H7 (cell line): ENCODE data around the gene WIPF3. TPM values are rescaled to one million over a fixed set of nuclear protein-coding genes. Genes with fewer than 3 reads are reported as not detected.

Experiments used
- DNase-seq: peaks from one replicate; pipeline ENCODE4 v3.0.0; 2012
- H3K27me3 ChIP-seq: 2 replicates; pipeline ENCODE4 v1.6.0; 2011; ENCODE audit warnings: mild to moderate bottlenecking, low read length; ENCODE audit not compliant: control insufficient read depth, insufficient read depth
- H3K36me3 ChIP-seq: replicated peaks from 2 replicates; pipeline ENCODE4 v1.5.1; 2011; ENCODE audit warnings: low read length; ENCODE audit not compliant: control insufficient read depth, insufficient read depth
- H3K4me3 ChIP-seq: 2 replicates; pipeline ENCODE4 v1.5.1; 2011; ENCODE audit warnings: low read depth, mild to moderate bottlenecking, control low read depth, low read length, moderate library complexity; ENCODE audit not compliant: insufficient read depth
- total RNA-seq: library from RNA; depleted of rRNA; stranded (reverse); fragments of >200 nt; shearing (Covaris generic); gene quantifications from 2 replicates; pipeline ENCODE4 v1.2.3, GENCODE V29; 2014; rRNA removed

The WIPF3 gene
- 1.4 and 2.5 TPM in 2 replicates for total RNA-seq

- no peaks in the 10 kb centered on the region for H3K36me3 ChIP-seq
- peaks cover 26% of the 10 kb centered on the region for H3K27me3 ChIP-seq
- DNase-seq = peak; percentile 91
- peak within 1 kb of the TSS; percentile 63 for H3K4me3 ChIP-seq
These were observed at the start of gene WIPF3 for GRCh38 chr7:29806208-29806994. TSS of gene WIPF3 (plus strand) at chr7:29806508. CDS start at chr7:29834725, 28,217 bp downstream.

- DNase-seq = no peak
- H3K27me3 ChIP-seq = no peaks in the 10 kb centered on the region
- H3K4me3 ChIP-seq = no peak overlapping the region
- no peaks in the 10 kb centered on the region for H3K36me3 ChIP-seq
These were observed 43.0 kb upstream of the WIPF3 start for GRCh38 chr7:29763266-29763665.

GRCh38 chr7:29764227-29764626 lies 42.1 kb upstream of the WIPF3 start:
- peak; percentile 55 for DNase-seq
- Histone ChIP-seq H3K27me3 (no peaks in the 10 kb centered on the region), H3K36me3 (no peaks in the 10 kb centered on the region)

GRCh38 chr7:29765490-29765889 lies 40.8 kb upstream of the WIPF3 start:
- H3K27me3 ChIP-seq = no peaks in the 10 kb centered on the region
- DNase-seq = peak; percentile 18
- no peaks in the 10 kb centered on the region for H3K36me3 ChIP-seq
- H3K4me3 ChIP-seq = no peak overlapping the region

More at GRCh38 chr7:29764227-29764626, 42.1 kb upstream of the WIPF3 start:
- no peak overlapping the region for H3K4me3 ChIP-seq

GRCh38 chr7:29770371-29770770 lies 35.9 kb upstream of the WIPF3 start:
- no peaks in the 10 kb centered on the region for H3K27me3 ChIP-seq
- H3K4me3 ChIP-seq = no peak overlapping the region

GRCh38 chr7:29771081-29771816 lies 35.1 kb upstream of the WIPF3 start:
- no peaks in the 10 kb centered on the region for H3K27me3 ChIP-seq
- DNase-seq = no peak
- no peaks in the 10 kb centered on the region for H3K36me3 ChIP-seq
- H3K4me3 ChIP-seq = no peak overlapping the region

More at GRCh38 chr7:29770371-29770770, 35.9 kb upstream of the WIPF3 start:
- no peak for DNase-seq
- H3K36me3 ChIP-seq = no peaks in the 10 kb centered on the region

- Histone ChIP-seq H3K4me3 (no peak overlapping the region), H3K27me3 (no peaks in the 10 kb centered on the region), H3K36me3 (no peaks in the 10 kb centered on the region)
- DNase-seq = no peak
These were observed 27.3 kb upstream of the WIPF3 start for GRCh38 chr7:29779017-29779416.

DNA sequence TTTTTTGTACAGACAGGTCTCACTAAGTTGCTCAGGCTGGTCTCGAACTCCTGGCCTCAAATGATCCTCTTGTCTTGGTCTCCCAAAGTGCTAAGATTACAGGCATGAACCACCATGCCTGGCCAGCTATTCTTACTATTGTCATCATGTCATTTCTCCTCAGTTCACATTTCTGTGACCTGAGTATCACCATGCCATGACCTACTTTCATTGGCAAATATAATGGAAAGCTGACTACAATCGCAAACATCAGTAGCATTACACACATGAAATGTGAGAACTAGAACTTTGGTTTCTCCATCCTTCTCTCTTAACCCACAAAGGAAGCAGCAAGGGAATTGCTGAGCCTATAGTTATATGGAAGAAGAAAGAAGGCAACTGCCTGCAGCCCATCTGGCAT lies 26.0 kb upstream of the WIPF3 start:
- H3K36me3 ChIP-seq = no peaks in the 10 kb centered on the region
- DNase-seq = no peak
- H3K27me3 ChIP-seq = no peaks in the 10 kb centered on the region
- no peak overlapping the region for H3K4me3 ChIP-seq

GRCh38 chr7:29783671-29784070 lies 22.6 kb upstream of the WIPF3 start:
- no peaks in the 10 kb centered on the region for H3K27me3 ChIP-seq
- DNase-seq = no peak
- H3K36me3 ChIP-seq = no peaks in the 10 kb centered on the region
- no peak overlapping the region for H3K4me3 ChIP-seq

DNA sequence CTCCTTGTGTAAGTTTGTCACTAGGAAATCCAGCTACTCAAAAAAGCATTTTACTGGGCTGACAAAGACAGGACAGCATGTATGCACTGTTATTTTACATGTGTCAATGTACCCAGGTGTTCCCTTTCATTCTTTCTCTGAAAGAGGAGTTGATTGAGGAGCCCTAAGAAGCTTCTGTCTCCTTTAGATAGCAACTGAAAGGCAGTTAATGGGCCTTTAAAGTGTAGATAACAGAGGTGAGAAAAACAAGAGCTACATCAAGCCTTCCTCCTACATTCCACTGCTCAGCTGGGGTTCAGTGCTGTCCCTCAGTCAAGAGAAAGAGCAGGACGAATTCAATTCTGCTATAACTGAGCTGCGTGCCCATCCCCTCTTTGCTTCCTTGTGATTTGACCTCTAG lies 12.8 kb upstream of the WIPF3 start:
- H3K4me3 ChIP-seq = no peak overlapping the region

GRCh38 chr7:29794959-29795629 lies 11.2 kb upstream of the WIPF3 start:
- no peaks in the 10 kb centered on the region for H3K27me3 ChIP-seq
- no peaks in the 10 kb centered on the region for H3K36me3 ChIP-seq
- DNase-seq = no peak
- H3K4me3 ChIP-seq = no peak overlapping the region

More for the DNA sequence above, 12.8 kb upstream of the WIPF3 start:
- H3K36me3 ChIP-seq = no peaks in the 10 kb centered on the region
- peak; percentile 24 for DNase-seq
- no peaks in the 10 kb centered on the region for H3K27me3 ChIP-seq

DNA sequence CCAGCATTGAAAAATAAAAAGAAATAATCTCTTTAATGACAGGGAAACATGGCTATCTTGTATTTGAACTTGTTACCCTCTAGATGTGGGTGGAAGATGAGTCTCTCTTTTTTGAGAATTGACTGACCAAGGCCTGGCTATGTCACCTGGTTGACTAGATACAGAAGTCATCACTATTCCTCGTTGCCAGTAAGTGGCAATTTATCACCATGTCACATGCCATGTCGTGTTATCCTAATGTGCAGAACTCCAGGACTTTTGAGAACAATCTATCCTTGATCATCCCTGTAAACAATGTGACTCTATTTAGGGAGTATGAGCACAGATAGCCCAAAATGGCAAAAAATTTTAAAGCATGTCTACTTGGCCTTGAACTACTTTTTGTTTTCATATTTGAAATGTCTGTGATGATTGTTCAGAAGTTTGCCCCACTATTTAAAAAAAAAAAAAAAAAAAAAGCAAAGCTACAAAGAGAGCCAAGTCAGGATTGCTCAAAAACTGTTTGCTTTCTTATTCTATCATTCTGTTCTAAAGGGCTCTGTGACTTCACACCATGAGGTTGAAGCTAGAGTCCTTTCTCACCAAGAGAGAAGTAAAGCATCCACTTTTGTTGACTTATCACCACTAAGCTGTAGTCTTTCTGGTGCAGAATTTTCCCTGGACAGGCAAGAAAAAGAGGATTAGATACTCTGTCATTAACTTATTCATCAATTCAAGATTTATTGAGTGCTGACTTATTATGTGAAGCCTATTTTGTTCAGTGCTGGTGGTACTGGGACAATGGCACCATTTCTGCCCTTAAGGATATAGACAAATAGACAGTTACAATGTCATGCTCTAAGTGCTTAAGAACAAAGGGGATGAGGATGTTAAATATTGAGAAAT lies 10.4 kb upstream of the WIPF3 start:
- Histone ChIP-seq H3K4me3 (no peak overlapping the region), H3K27me3 (no peaks in the 10 kb centered on the region), H3K36me3 (no peaks in the 10 kb centered on the region)
- no peak for DNase-seq

DNA sequence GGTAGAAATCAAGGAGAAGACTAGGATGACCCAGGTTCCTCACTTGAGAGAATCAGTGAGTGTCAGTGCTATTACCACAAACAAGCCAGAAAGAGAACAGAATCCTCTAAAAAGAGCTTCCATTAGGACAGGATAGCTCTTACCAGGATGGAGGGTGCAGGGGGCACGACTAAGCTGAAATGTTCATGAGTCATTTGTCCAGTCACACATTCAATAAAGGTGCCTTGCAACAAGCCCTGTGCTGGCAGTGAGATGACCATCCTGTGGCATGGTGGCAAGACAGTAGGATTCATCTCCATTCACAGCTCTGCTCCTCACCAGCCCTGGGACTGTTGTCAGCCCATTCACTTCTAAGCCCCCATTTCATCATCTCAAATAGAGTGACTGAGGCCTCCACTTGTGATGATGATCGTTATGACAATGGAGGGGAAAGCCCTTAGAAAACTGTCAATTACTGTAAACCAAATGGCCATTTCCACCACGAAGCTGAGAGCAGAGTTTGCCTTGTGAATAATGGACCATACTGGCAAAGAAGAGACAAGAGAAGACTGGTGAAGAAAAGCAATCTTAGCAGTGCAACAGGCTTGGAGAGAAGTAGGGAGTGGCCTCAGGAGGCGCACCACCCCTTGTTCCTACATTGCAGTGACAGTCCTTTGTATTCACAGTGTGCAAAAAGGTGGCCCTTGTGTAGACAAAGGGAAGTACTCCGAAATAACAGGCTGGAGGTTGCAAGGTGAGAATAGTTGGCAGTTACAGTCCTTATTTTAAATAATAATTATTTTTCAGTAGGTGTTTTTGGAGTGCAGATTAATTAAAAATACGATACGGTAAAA lies 9.0 kb upstream of the WIPF3 start:
- no peak for DNase-seq
- Histone ChIP-seq H3K4me3 (no peak overlapping the region), H3K36me3 (no peaks in the 10 kb centered on the region), H3K27me3 (no peaks in the 10 kb centered on the region)
